HCT116 (cell line): Measurements from ENCODE around the gene MARCHF3.

ENCODE experiments used
- EZH2 ChIP-seq: fragments of 200-600 bp; sonication (generic); IDR thresholded peaks from 2 replicates; pipeline ENCODE4 v1.6.1; 2017; ENCODE audit warnings: antibody characterized with exemption, mixed run types
- POLR2A ChIP-seq: IDR thresholded peaks from 2 replicates; pipeline ENCODE4 v1.7.0; 2011; ENCODE audit warnings: borderline replicate concordance; ENCODE audit not compliant: insufficient read depth, insufficient read length; ENCODE audit errors: extremely low read depth
- SP1 ChIP-seq: IDR thresholded peaks from 2 replicates; pipeline ENCODE4 v1.6.1; 2012; ENCODE audit warnings: low read depth
- SRF ChIP-seq: IDR thresholded peaks from 2 replicates; pipeline ENCODE4 v1.6.1; 2012; ENCODE audit warnings: low read depth
- TF ChIP-seq, protein P1 (sequence below), 3 experiments: fragments of 200-600 bp in 1 of 3; sonication (generic) in 1 of 3; IDR thresholded peaks in 2 of 3; conservative IDR thresholded peaks in 1 of 3; 2 replicates each; pipeline ENCODE4 v1.5.1; 2012 to 2017; ENCODE audit warnings: low read depth in 2 of 3, low read length in 2 of 3, antibody characterized with exemption in 1 of 3, borderline replicate concordance in 1 of 3, control low read depth in 1 of 3, mild to moderate bottlenecking in 1 of 3, mixed read lengths in 1 of 3, mixed run types in 1 of 3, moderate library complexity in 1 of 3; ENCODE audit not compliant: insufficient read depth in 1 of 3
- TF ChIP-seq, protein P2 (sequence below): IDR thresholded peaks from 2 replicates; pipeline ENCODE4 v1.6.1; 2012
- TF ChIP-seq, protein P3 (sequence below): IDR thresholded peaks from 2 replicates; pipeline ENCODE4 v1.6.1; 2012

DNA sequence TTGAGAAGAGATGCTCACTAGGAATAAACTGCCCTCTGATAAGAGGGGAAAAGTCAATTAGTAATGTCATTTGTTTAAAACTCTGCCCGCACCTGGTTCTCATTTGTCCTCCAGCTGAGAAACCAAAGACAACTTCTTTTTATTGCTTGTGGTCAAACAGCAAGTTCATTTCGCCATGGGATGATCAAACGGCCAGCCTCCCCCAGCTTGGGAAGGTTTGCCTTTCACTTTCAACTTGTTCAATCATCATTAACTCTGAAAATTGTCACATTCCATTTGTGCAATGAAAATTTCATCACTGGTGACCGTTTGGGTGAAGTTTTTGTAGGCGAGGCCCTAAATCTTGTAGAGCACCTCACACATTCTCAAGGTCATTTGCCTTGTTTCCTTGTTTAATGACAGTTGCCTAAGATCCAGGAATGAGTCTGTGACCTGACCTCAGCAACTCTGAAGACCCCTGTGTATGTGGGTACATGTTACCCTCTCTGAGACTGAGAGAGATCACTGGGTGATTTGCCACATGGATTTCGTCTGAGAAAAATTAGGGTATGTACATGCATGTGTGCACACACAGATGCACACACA lies 117.7 kb downstream of the MARCHF3 start:
- TF ChIP-seq EZH2: no peak
- TF ChIP-seq, protein P1, sequence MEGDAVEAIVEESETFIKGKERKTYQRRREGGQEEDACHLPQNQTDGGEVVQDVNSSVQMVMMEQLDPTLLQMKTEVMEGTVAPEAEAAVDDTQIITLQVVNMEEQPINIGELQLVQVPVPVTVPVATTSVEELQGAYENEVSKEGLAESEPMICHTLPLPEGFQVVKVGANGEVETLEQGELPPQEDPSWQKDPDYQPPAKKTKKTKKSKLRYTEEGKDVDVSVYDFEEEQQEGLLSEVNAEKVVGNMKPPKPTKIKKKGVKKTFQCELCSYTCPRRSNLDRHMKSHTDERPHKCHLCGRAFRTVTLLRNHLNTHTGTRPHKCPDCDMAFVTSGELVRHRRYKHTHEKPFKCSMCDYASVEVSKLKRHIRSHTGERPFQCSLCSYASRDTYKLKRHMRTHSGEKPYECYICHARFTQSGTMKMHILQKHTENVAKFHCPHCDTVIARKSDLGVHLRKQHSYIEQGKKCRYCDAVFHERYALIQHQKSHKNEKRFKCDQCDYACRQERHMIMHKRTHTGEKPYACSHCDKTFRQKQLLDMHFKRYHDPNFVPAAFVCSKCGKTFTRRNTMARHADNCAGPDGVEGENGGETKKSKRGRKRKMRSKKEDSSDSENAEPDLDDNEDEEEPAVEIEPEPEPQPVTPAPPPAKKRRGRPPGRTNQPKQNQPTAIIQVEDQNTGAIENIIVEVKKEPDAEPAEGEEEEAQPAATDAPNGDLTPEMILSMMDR (IDR thresholded peaks at IDR 0.05 in 2 of 3, conservative IDR thresholded peaks at IDR 0.05 in 1 of 3; ENCODE audit: borderline replicate concordance in 1 of 3, insufficient read depth in 1 of 3, low read depth in 2 of 3, low read length in 2 of 3): no peak
- TF ChIP-seq POLR2A: no peak
- TF ChIP-seq, protein P2, sequence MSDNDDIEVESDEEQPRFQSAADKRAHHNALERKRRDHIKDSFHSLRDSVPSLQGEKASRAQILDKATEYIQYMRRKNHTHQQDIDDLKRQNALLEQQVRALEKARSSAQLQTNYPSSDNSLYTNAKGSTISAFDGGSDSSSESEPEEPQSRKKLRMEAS: no peak
- TF ChIP-seq, protein P3, sequence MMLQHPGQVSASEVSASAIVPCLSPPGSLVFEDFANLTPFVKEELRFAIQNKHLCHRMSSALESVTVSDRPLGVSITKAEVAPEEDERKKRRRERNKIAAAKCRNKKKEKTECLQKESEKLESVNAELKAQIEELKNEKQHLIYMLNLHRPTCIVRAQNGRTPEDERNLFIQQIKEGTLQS: no peak
- TF ChIP-seq SP1: no peak
- TF ChIP-seq SRF: no peak
